Measurements from ENCODE around the gene UBE3C.

UBE3C gene

GRCh38 chr7:157097056-157097329, 41.7 kb upstream of the UBE3C start:
- no peak for TF ChIP-seq FOXP2 (optimal IDR thresholded peaks at IDR 0.05; ENCODE audit: borderline replicate concordance, extremely low read depth, extremely low read length, insufficient read depth)
- no peak for TF ChIP-seq REST (IDR thresholded peaks at IDR 0.05; ENCODE audit: insufficient read depth in 1 of 2, low read depth in 2 of 2, low read length in 2 of 2)
- no peak for TF ChIP-seq SIN3A (IDR thresholded peaks at IDR 0.05; ENCODE audit: borderline replicate concordance, insufficient read depth, low read length)
- no peak for TF ChIP-seq POLR2AphosphoS5 (IDR thresholded peaks at IDR 0.05; ENCODE audit: low read depth, low read length)
- no peak for TF ChIP-seq TAF1 (IDR thresholded peaks at IDR 0.05; ENCODE audit: borderline replicate concordance, insufficient read depth, low read length)

- TF ChIP-seq SIN3A (IDR thresholded peaks at IDR 0.05; ENCODE audit: borderline replicate concordance, insufficient read depth, low read length) = no peak
- no peak for TF ChIP-seq REST (IDR thresholded peaks at IDR 0.05; ENCODE audit: insufficient read depth in 1 of 2, low read depth in 2 of 2, low read length in 2 of 2)
- TF ChIP-seq TAF1 (IDR thresholded peaks at IDR 0.05; ENCODE audit: borderline replicate concordance, insufficient read depth, low read length) = no peak
- no peak for TF ChIP-seq POLR2AphosphoS5 (IDR thresholded peaks at IDR 0.05; ENCODE audit: low read depth, low read length)
- no peak for TF ChIP-seq FOXP2 (optimal IDR thresholded peaks at IDR 0.05; ENCODE audit: borderline replicate concordance, extremely low read depth, extremely low read length, insufficient read depth)
These were observed 41.2 kb upstream of the UBE3C start for GRCh38 chr7:157097569-157097968.

GRCh38 chr7:157111311-157111710, 27.4 kb upstream of the UBE3C start:
- no peak for TF ChIP-seq FOXP2 (optimal IDR thresholded peaks at IDR 0.05; ENCODE audit: borderline replicate concordance, extremely low read depth, extremely low read length, insufficient read depth)
- no peak for TF ChIP-seq POLR2AphosphoS5 (IDR thresholded peaks at IDR 0.05; ENCODE audit: low read depth, low read length)
- TF ChIP-seq SIN3A (IDR thresholded peaks at IDR 0.05; ENCODE audit: borderline replicate concordance, insufficient read depth, low read length) = no peak
- TF ChIP-seq REST (IDR thresholded peaks at IDR 0.05; ENCODE audit: insufficient read depth in 1 of 2, low read depth in 2 of 2, low read length in 2 of 2) = no peak
- TF ChIP-seq TAF1 (IDR thresholded peaks at IDR 0.05; ENCODE audit: borderline replicate concordance, insufficient read depth, low read length) = no peak

- no peak for TF ChIP-seq FOXP2 (optimal IDR thresholded peaks at IDR 0.05; ENCODE audit: borderline replicate concordance, extremely low read depth, extremely low read length, insufficient read depth)
These were observed 26.0 kb upstream of the UBE3C start for GRCh38 chr7:157112706-157113105.

GRCh38 chr7:157113607-157114006, 25.1 kb upstream of the UBE3C start:
- TF ChIP-seq FOXP2 (optimal IDR thresholded peaks at IDR 0.05; ENCODE audit: borderline replicate concordance, extremely low read depth, extremely low read length, insufficient read depth) (no peak), POLR2AphosphoS5 (IDR thresholded peaks at IDR 0.05; ENCODE audit: low read depth, low read length) (no peak), SIN3A (IDR thresholded peaks at IDR 0.05; ENCODE audit: borderline replicate concordance, insufficient read depth, low read length) (no peak), REST (IDR thresholded peaks at IDR 0.05; ENCODE audit: insufficient read depth in 1 of 2, low read depth in 2 of 2, low read length in 2 of 2) (no peak), TAF1 (IDR thresholded peaks at IDR 0.05; ENCODE audit: borderline replicate concordance, insufficient read depth, low read length) (no peak)
